Left kidney (tissue), 2 donors: Measurements from ENCODE around the gene PPP1R14C. TPM values are rescaled to one million over a fixed set of nuclear protein-coding genes. Genes with fewer than 3 reads are reported as not detected.

Source experiments
- DNase-seq: peaks from one replicate; pipeline ENCODE4 v3.0.0-alpha.2; 2013
- polyA plus RNA-seq: library from polyadenylated mRNA; unstranded; fragments of 120-200 nt; gene quantifications from one replicate; pipeline ENCODE4 v1.2.1, GENCODE V29; 2013; ENCODE audit not compliant: insufficient read length

PPP1R14C gene
- polyA plus RNA-seq, 1 donor, result 21.6 TPM

- DNase-seq, result no peak
Observed at GRCh38 chr6:150296890-150297289, 154.0 kb downstream of the PPP1R14C start.

DNA sequence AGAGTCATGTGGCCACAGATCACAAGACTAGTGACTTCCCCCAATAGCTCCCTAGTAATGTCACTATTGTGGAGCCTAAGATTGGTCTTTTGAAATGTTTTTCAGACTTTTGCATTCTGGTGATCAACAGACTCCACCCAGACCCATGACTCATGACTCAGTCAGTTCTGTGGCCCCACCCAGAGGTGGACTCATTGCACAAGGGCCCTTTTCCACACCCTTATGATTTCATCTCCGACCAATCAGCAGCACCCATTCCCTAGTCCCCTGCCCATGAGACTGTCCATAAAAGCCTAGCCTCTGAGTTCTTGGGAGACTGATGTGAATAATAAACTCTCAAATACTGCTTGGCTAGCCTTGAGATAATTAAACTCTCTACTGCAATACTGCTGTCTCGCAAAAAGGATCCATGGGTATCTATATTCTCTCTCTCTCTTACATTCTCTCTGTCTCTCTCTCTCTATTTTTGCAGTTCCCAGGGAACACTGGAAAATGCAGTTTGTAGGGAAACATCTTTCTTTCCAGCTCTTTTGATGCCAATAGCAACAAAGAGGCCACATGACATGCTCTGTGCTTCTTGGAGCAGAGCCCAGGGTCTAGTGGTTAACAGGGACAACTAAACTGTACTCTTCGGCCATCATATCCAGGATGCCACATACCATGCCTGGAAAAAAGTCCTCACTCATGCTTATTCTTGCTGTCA, 154.6 kb downstream of the PPP1R14C start:
- DNase-seq, result no peak

GRCh38 chr6:150298030-150298380, 155.2 kb downstream of the PPP1R14C start:
- DNase-seq, result no peak

DNA sequence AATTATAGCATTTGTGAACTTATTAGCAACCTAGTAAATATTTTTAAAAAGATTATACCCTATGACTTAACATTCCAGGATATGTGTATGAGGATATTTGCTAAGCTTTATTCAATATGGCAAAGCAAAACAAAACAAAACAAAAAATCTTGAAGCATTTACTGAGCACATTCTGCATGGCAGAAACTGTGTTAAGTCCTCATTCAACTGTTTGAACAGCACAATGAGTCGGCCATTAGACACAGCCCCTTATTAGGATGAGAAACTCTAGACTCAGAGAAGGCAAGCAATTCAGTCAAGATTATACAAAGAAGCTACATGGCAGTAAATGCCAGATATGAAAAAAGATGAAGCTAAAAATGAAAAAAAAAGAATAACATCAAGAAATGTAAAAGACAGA, 155.8 kb downstream of the PPP1R14C start:
- DNase-seq, result no peak

Other genes starting within 250 kb of the PPP1R14C start
- gene RAET1E, start 244.9 kb upstream of the PPP1R14C start, polyA plus RNA-seq, result 0.37 TPM
- 1.4 TPM for gene RAET1G, start 219.9 kb upstream of the PPP1R14C start, polyA plus RNA-seq
- 0.88 TPM for gene ULBP2, start 201.0 kb upstream of the PPP1R14C start, polyA plus RNA-seq
- 2.1 TPM for gene ULBP1, start 179.1 kb upstream of the PPP1R14C start, polyA plus RNA-seq
- not detected for gene RAET1L, start 117.5 kb upstream of the PPP1R14C start, polyA plus RNA-seq
- 8.5 TPM for gene ULBP3, start 73.9 kb upstream of the PPP1R14C start, polyA plus RNA-seq
- gene IYD, start 226.0 kb downstream of the PPP1R14C start, polyA plus RNA-seq, result 4.0 TPM